ENCODE results near the gene IGSF10.
"Not testable (repeated sequence)": the region's sequence is repeated elsewhere in the genome, so short reads cannot be mapped to it uniquely, and the experiment has no call there.

GRCh38 chr3:151509468-151510135 is 48.7 kb upstream of the IGSF10 start:
- not testable (repeated sequence) for TF ChIP-seq CTCF (IDR thresholded peaks at IDR 0.05; ENCODE audit: low read depth, low read length); EZH2phosphoT487 (IDR thresholded peaks at IDR 0.05; ENCODE audit: low read depth)
